Loucy (cell line): Measurements from ENCODE around the gene NME3.

ENCODE experiments used
- H2AFZ ChIP-seq: fragments of 200-600 bp; sonication (generic); 2 replicates; pipeline ENCODE4 v1.6.0; 2016; ENCODE audit warnings: antibody characterized with exemption, mild to moderate bottlenecking, low read length, moderate library complexity
- H3F3A ChIP-seq: fragments of 200-600 bp; 2 replicates; pipeline ENCODE4 v1.6.0; 2016; ENCODE audit warnings: antibody characterized with exemption, low read depth, mild to moderate bottlenecking
- H3K27me3 ChIP-seq: fragments of 200-600 bp; sonication (generic); 2 replicates; pipeline ENCODE4 v1.6.1; 2014; ENCODE audit warnings: low read length, mild to moderate bottlenecking; ENCODE audit not compliant: insufficient read depth, poor library complexity, severe bottlenecking
- H3K36me3 ChIP-seq: fragments of 200-600 bp; sonication (generic); 2 replicates; pipeline ENCODE4 v1.6.1; 2016; ENCODE audit warnings: low read length; ENCODE audit not compliant: insufficient read depth
- H3K4me1 ChIP-seq: fragments of 200-600 bp; sonication (generic); 2 replicates; pipeline ENCODE4 v1.5.1; 2014; ENCODE audit warnings: low read length, mild to moderate bottlenecking; ENCODE audit not compliant: insufficient read depth, poor library complexity, severe bottlenecking
- H3K4me2 ChIP-seq: fragments of 200-600 bp; sonication (generic); 2 replicates; pipeline ENCODE4 v1.6.0; 2014; ENCODE audit warnings: antibody characterized with exemption, low read length, low read depth, mild to moderate bottlenecking; ENCODE audit not compliant: poor library complexity, severe bottlenecking
- H3K4me3 ChIP-seq: fragments of 200-600 bp; sonication (generic); 2 replicates; pipeline ENCODE4 v1.5.1; 2014; ENCODE audit warnings: low read length, mild to moderate bottlenecking, mixed read lengths; ENCODE audit not compliant: poor library complexity, severe bottlenecking
- H3K79me2 ChIP-seq: fragments of 200-600 bp; sonication (generic); 2 replicates; pipeline ENCODE4 v1.6.1; 2014; ENCODE audit warnings: low read length; ENCODE audit not compliant: insufficient read depth
- H3K9ac ChIP-seq: fragments of 200-600 bp; sonication (generic); 2 replicates; pipeline ENCODE4 v1.6.0; 2014; ENCODE audit warnings: mild to moderate bottlenecking, low read depth, low read length, moderate library complexity; ENCODE audit not compliant: poor library complexity, severe bottlenecking
- H3K9me2 ChIP-seq: fragments of 200-600 bp; sonication (generic); replicated peaks from 2 replicates; pipeline ENCODE4 v1.6.1; 2016; ENCODE audit warnings: low read depth, low read length, mixed read lengths
- H3K9me3 ChIP-seq: fragments of 200-600 bp; sonication (generic); 2 replicates; pipeline ENCODE4 v1.6.1; 2014; ENCODE audit warnings: mild to moderate bottlenecking, antibody characterized with exemption, low read length, low read depth; ENCODE audit not compliant: insufficient read depth
- H4K20me1 ChIP-seq: fragments of 200-600 bp; sonication (generic); 2 replicates; pipeline ENCODE4 v1.6.0; 2014; ENCODE audit warnings: antibody characterized with exemption, low read length, mild to moderate bottlenecking; ENCODE audit not compliant: insufficient read depth, poor library complexity, severe bottlenecking
- EZH2phosphoT487 ChIP-seq: fragments of 200-600 bp; IDR thresholded peaks from 2 replicates; pipeline ENCODE4 v1.6.1; 2018; ENCODE audit warnings: antibody characterized with exemption, mild to moderate bottlenecking, moderate library complexity, borderline replicate concordance
- TF ChIP-seq, protein P1 (sequence below): fragments of 200-600 bp; sonication (generic); conservative IDR thresholded peaks from 2 replicates; pipeline ENCODE4 v1.5.1; 2014; ENCODE audit warnings: mild to moderate bottlenecking, antibody characterized with exemption, low read length

NME3 gene

DNA sequence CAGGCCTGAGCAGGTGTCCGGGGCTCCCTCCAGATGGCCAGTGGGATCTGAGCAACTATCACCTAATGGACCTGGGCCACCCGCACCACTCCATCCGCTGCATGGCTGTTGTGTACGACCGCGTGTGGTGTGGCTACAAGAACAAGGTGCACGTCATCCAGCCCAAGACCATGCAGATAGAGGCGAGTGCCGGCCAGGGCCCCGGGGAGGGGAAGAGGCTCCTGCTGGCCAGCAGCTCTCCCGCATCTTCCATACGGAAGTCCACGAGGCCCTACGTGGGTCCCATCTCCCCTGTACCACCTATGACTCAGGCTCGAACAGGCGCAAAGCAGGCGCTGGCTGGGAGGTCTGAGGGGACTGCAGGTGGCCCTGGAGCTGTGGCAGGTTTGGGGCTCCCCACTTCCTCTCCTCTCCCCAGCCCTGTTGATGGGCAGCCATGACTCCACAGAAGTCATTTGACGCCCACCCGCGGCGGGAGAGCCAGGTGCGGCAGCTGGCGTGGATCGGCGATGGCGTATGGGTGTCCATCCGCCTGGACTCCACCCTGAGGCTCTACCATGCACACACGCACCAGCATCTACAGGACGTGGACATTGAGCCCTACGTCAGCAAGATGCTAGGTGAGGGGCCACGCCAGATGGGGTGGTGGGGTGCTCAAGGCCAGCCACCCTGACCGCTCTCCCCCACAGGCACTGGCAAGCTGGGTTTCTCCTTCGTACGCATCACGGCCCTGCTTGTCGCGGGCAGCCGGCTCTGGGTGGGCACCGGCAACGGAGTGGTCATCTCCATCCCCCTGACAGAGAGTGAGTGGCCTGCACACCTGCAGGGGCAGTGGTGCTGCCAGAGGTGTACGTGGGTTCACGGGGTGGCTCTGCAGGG is 4.0 kb downstream of the NME3 start:
- Histone ChIP-seq H3K4me1 (no peaks in the 10 kb centered on the region), H4K20me1 (peaks cover 2% of the 10 kb centered on the region), H3K4me2 (no peak overlapping the region), H3K36me3 (no peaks in the 10 kb centered on the region), H3K9me2 (no peaks in the 10 kb centered on the region), H2AFZ (no peak overlapping the region), H3K27me3 (no peaks in the 10 kb centered on the region), H3K9me3 (no peaks in the 10 kb centered on the region), H3K9ac (no peak overlapping the region), H3K4me3 (no peak overlapping the region), H3F3A (no peaks in the 10 kb centered on the region), H3K79me2 (peaks cover 7% of the 10 kb centered on the region; the same call in 1 of the 2 replicates)
- no peak for TF ChIP-seq EZH2phosphoT487
- TF ChIP-seq, protein P1, sequence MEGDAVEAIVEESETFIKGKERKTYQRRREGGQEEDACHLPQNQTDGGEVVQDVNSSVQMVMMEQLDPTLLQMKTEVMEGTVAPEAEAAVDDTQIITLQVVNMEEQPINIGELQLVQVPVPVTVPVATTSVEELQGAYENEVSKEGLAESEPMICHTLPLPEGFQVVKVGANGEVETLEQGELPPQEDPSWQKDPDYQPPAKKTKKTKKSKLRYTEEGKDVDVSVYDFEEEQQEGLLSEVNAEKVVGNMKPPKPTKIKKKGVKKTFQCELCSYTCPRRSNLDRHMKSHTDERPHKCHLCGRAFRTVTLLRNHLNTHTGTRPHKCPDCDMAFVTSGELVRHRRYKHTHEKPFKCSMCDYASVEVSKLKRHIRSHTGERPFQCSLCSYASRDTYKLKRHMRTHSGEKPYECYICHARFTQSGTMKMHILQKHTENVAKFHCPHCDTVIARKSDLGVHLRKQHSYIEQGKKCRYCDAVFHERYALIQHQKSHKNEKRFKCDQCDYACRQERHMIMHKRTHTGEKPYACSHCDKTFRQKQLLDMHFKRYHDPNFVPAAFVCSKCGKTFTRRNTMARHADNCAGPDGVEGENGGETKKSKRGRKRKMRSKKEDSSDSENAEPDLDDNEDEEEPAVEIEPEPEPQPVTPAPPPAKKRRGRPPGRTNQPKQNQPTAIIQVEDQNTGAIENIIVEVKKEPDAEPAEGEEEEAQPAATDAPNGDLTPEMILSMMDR: no peak

DNA sequence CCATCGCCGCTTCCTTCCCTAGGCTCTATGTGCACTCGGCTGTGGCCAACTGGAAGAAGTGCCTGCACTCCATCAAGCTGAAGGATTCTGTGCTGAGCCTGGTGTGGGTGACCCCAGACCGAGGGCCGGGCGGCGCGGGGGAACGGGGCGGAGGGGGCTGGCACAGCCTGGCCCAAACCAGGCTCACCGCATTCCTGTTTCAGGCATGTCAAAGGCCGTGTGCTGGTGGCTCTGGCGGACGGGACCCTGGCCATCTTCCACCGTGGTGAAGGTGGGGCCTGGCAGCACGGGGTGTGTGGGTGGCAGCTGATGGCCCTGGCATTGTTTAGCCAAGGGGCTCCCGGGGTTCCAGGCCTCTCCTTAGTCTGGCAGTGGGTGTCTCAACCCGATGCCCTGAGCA is 4.6 kb downstream of the NME3 start:
- Histone ChIP-seq H3K36me3 (no peaks in the 10 kb centered on the region), H3F3A (no peaks in the 10 kb centered on the region), H3K79me2 (peaks cover under 1% of the 10 kb centered on the region; the same call in 1 of the 2 replicates), H2AFZ (no peak overlapping the region), H3K4me2 (no peak overlapping the region), H3K27me3 (no peaks in the 10 kb centered on the region), H3K9me2 (no peaks in the 10 kb centered on the region), H3K4me1 (no peaks in the 10 kb centered on the region), H3K9me3 (no peaks in the 10 kb centered on the region), H3K4me3 (no peak overlapping the region), H3K9ac (no peak overlapping the region), H4K20me1 (no peaks in the 10 kb centered on the region)
- TF ChIP-seq EZH2phosphoT487: no peak
- TF ChIP-seq, protein P1: no peak

DNA sequence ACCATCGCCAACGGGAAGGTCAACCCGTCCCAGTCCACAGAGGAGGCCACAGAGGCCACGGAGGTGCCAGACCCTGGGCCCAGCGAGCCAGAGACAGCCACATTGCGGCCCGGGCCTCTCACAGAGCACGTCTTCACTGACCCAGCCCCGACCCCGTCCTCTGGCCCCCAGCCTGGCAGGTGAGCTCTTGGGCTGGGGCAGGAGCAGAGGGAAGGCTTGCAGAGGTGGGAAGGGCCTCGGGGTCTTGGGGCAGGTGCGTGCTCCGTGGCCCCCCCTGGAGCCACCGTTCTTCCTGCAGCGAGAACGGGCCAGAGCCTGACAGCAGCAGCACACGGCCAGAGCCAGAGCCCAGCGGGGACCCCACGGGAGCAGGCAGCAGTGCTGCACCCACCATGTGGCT is 5.1 kb downstream of the NME3 start:
- H3K4me3 ChIP-seq: no peak overlapping the region
- H3K4me1 ChIP-seq: no peaks in the 10 kb centered on the region
- H4K20me1 ChIP-seq: no peaks in the 10 kb centered on the region
- no peaks in the 10 kb centered on the region for H3K27me3 ChIP-seq
- H3K9me3 ChIP-seq: no peaks in the 10 kb centered on the region
- no peak overlapping the region for H3K4me2 ChIP-seq
- no peaks in the 10 kb centered on the region for H3K9me2 ChIP-seq
- H3K36me3 ChIP-seq: no peaks in the 10 kb centered on the region
- no peak overlapping the region for H2AFZ ChIP-seq
- no peaks in the 10 kb centered on the region for H3F3A ChIP-seq
- H3K9ac ChIP-seq: no peak overlapping the region
- TF ChIP-seq, protein P1: no peak
- TF ChIP-seq EZH2phosphoT487: no peak
- no peaks in the 10 kb centered on the region; the same call in 1 of the 2 replicates for H3K79me2 ChIP-seq
